ENCODE results near the gene STXBP6.

Gene STXBP6

DNA sequence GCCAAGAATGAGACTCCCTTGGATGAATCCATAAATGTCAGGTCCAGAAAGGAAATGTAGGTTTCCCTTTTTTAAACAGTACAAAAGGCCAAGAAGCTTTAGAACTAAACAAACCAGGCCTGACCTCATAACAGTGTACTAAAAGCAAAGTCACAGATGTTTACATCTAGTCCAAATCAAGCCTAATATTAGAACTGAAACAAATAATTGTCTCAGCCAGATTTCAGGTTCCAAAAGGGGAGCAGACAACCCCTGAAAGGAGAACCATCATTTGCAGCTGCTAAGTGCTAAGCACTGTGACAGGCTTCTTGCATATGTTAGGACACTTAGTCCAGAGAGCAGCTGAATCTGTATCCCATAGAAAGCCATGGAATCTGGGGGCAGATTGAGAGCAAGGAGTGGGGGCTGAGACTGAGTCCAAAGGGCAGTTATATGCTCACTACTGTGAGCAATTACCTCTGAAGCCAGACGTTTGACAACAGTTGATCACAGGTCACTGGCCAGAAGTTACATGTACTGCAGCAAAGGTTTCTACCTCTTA is 90.1 kb downstream of the STXBP6 start:
- TF ChIP-seq, protein P1, sequence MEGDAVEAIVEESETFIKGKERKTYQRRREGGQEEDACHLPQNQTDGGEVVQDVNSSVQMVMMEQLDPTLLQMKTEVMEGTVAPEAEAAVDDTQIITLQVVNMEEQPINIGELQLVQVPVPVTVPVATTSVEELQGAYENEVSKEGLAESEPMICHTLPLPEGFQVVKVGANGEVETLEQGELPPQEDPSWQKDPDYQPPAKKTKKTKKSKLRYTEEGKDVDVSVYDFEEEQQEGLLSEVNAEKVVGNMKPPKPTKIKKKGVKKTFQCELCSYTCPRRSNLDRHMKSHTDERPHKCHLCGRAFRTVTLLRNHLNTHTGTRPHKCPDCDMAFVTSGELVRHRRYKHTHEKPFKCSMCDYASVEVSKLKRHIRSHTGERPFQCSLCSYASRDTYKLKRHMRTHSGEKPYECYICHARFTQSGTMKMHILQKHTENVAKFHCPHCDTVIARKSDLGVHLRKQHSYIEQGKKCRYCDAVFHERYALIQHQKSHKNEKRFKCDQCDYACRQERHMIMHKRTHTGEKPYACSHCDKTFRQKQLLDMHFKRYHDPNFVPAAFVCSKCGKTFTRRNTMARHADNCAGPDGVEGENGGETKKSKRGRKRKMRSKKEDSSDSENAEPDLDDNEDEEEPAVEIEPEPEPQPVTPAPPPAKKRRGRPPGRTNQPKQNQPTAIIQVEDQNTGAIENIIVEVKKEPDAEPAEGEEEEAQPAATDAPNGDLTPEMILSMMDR (IDR thresholded peaks at IDR 0.05), result no peak
- Histone ChIP-seq H3K4me3 (no peak overlapping the region), H3K27ac (no peak overlapping the region), H3K36me3 (no peaks in the 10 kb centered on the region), H3K27me3 (no peaks in the 10 kb centered on the region), H3K9me3 (no peaks in the 10 kb centered on the region), H3K4me1 (peaks cover 0 to 35% (median 11%) of the 10 kb centered on the region in 4 donors)
- intact Hi-C loops (cut with DNase I; ENCODE audit: low total_unique reads), result no loop called here
- DNase-seq, result no peak

DNA sequence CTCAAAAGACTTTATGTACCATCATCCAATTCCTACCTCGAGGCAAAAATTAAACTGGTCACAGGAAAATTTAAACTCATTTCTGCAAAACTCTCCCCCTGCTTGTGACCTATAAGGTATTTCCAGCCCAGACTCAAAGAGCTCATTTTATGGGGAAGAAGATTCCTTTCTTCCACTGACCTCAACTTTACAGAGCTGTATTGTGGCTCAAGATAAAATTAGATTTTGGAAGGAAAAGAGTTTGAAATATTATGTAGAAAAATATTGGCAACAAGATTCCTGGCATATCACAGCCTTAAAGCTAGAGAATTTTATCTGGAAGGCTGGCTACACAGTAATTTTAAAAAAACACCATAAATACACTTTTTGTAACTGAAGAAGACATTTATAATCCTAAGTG is 91.7 kb downstream of the STXBP6 start:
- no peaks in the 10 kb centered on the region for H3K27me3 ChIP-seq
- TF ChIP-seq, protein P1 (IDR thresholded peaks at IDR 0.05), result no peak
- no peaks in the 10 kb centered on the region for H3K9me3 ChIP-seq
- H3K4me3 ChIP-seq, result no peak overlapping the region
- H3K36me3 ChIP-seq, result no peaks in the 10 kb centered on the region
- H3K4me1 ChIP-seq, result peaks cover 0 to 35% (median 11%) of the 10 kb centered on the region in 4 donors
- DNase-seq, result no peak
- intact Hi-C loops (cut with DNase I; ENCODE audit: low total_unique reads), result no loop called here
- H3K27ac ChIP-seq, result no peak overlapping the region

DNA sequence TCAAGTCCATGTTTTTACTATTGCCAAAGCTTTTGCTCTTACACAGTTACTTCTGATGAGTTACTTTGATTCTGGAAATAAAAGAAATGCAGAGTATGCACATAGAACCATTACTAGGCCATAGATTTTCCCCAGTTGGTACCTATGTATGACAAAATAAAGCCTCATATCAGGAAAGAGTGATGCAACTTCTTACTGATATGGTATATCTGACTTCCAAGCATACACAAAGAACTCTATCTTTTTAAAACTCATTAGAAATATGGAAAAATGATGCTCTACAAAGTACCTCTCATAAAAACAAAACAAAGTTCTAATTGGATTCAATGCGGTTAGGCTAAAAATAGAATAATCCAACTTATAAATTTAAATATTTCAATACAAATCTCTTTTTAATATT is 92.1 kb downstream of the STXBP6 start:
- DNase-seq, result no peak
- no peak overlapping the region for H3K4me3 ChIP-seq
- TF ChIP-seq, protein P1 (IDR thresholded peaks at IDR 0.05), result no peak
- H3K27ac ChIP-seq, result no peak overlapping the region
- no peaks in the 10 kb centered on the region for H3K36me3 ChIP-seq
- H3K9me3 ChIP-seq, result no peaks in the 10 kb centered on the region
- intact Hi-C loops (cut with DNase I; ENCODE audit: low total_unique reads), result no loop called here
- peaks cover 0 to 35% (median 11%) of the 10 kb centered on the region in 4 donors for H3K4me1 ChIP-seq
- no peaks in the 10 kb centered on the region for H3K27me3 ChIP-seq

DNA sequence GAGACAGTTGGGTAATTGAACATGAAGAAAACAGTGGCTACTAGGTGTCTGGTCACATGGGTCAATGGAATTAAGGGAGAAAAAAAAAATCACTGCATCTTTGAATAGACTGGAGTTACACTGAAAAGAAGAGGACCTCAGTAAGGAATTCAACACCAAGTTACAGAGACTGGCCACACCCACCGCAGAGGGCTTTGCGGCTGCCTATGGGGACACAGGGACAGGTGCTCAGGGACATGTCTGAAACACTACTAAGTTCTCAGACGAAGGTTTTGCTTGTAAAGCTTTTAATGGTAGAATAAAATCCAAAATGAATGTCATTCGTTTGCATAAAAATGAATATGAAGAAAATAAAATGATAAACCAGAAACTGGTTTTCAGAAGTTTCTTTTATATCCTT is 93.8 kb downstream of the STXBP6 start:
- Histone ChIP-seq H3K4me1 (peaks cover 0 to 35% (median 11%) of the 10 kb centered on the region in 4 donors), H3K27ac (no peak overlapping the region), H3K36me3 (no peaks in the 10 kb centered on the region), H3K4me3 (no peak overlapping the region), H3K27me3 (no peaks in the 10 kb centered on the region), H3K9me3 (no peaks in the 10 kb centered on the region)
- TF ChIP-seq, protein P1 (IDR thresholded peaks at IDR 0.05), result no peak
- no peak for DNase-seq
- intact Hi-C loops (cut with DNase I; ENCODE audit: low total_unique reads), result no loop called here

DNA sequence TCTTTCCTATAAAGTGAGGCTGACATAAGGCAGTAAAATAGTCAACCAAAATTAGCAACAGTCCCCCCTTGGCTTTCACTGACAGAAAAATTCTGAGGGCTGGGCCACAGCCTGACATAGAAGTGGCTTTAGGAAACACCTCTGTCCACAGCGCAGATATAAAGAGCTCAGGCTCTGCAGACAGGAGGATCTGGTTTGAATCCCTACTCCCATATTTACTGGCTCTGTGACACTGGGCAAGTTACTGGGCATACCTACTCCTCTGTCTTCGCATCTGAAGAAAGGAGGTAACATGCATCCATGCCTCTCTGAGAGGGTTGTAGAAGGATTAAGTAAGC is 95.3 kb downstream of the STXBP6 start:
- H3K27ac ChIP-seq, result no peak overlapping the region
- intact Hi-C loops (cut with DNase I; ENCODE audit: low total_unique reads), result no loop called here

More for the DNA sequence above, 95.3 kb downstream of the STXBP6 start:
- no peak for DNase-seq
- Histone ChIP-seq H3K4me1 (peaks cover 0 to 21% (median 7%) of the 10 kb centered on the region in 4 donors), H3K4me3 (no peak overlapping the region), H3K27me3 (no peaks in the 10 kb centered on the region), H3K36me3 (no peaks in the 10 kb centered on the region), H3K9me3 (no peaks in the 10 kb centered on the region)
- TF ChIP-seq, protein P1 (IDR thresholded peaks at IDR 0.05), result no peak
